ENCODE measurements around the gene KIF2A.
"Not testable (repeated sequence)": the region's sequence is repeated elsewhere in the genome, so short reads cannot be mapped to it uniquely, and the experiment has no call there.

The KIF2A gene

GRCh38 chr5:62288118-62288517, 17.9 kb upstream of the KIF2A start:
- H3K4me3 ChIP-seq (ENCODE audit: low read depth, low read length) = no peak overlapping the region
- no peak for TF ChIP-seq CTCF (conservative IDR thresholded peaks at IDR 0.05; ENCODE audit: low read depth, low read length)
- no peak for DNase-seq (ENCODE audit: low read depth)

GRCh38 chr5:62289813-62290212, 16.2 kb upstream of the KIF2A start:
- DNase-seq (ENCODE audit: low read depth) = no peak
- TF ChIP-seq CTCF (conservative IDR thresholded peaks at IDR 0.05; ENCODE audit: low read depth, low read length) = no peak
- no peak overlapping the region for H3K4me3 ChIP-seq (ENCODE audit: low read depth, low read length)

GRCh38 chr5:62291829-62292228, 14.2 kb upstream of the KIF2A start:
- DNase-seq (ENCODE audit: low read depth); H3K4me3 ChIP-seq (ENCODE audit: low read depth, low read length): not testable (repeated sequence)
- peak; percentile 9 for TF ChIP-seq CTCF (conservative IDR thresholded peaks at IDR 0.05; ENCODE audit: low read depth, low read length)

GRCh38 chr5:62296998-62297397, 9.0 kb upstream of the KIF2A start:
- no peak for TF ChIP-seq CTCF (conservative IDR thresholded peaks at IDR 0.05; ENCODE audit: low read depth, low read length)
- DNase-seq (ENCODE audit: low read depth) = no peak
- H3K4me3 ChIP-seq (ENCODE audit: low read depth, low read length) = no peak overlapping the region

GRCh38 chr5:62298118-62298517, 7.9 kb upstream of the KIF2A start:
- no peak for TF ChIP-seq CTCF (conservative IDR thresholded peaks at IDR 0.05; ENCODE audit: low read depth, low read length)
- DNase-seq (ENCODE audit: low read depth) = no peak
- no peak overlapping the region for H3K4me3 ChIP-seq (ENCODE audit: low read depth, low read length)

DNA sequence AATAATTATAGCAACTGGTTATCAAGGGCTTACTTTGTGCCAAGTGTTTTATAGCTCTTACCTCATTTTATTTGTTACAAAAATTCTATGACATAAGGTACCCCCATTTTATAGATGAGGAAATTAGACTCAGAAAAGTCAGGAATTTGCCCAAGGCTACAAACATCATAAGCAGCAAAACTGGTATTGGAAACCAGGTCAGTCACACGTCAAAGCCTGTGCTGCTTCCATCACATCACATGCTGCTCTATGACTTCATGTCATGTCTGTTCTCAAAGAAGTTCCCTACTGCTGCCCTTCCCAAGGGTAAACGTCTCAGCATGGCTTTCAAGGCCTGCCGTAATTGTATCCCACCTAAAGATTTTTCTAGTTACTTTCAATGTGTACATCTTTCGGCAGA, 6.9 kb upstream of the KIF2A start:
- H3K4me3 ChIP-seq (ENCODE audit: low read depth, low read length) = no peak overlapping the region
- no peak for DNase-seq (ENCODE audit: low read depth)
- TF ChIP-seq CTCF (conservative IDR thresholded peaks at IDR 0.05; ENCODE audit: low read depth, low read length) = no peak

GRCh38 chr5:62299600-62299999, 6.4 kb upstream of the KIF2A start:
- no peak for DNase-seq (ENCODE audit: low read depth)
- no peak overlapping the region for H3K4me3 ChIP-seq (ENCODE audit: low read depth, low read length)
- no peak for TF ChIP-seq CTCF (conservative IDR thresholded peaks at IDR 0.05; ENCODE audit: low read depth, low read length)

All from choroid plexus epithelial cell (primary cell).